ENCODE data around the gene SIRT5.

The SIRT5 gene

GRCh38 chr6:13614126-13614925, 39.9 kb downstream of the SIRT5 start:
- FAIRE-seq: no peak
- peak; percentile 52 for DNase-seq (ENCODE audit: insufficient read length, low spot score)
- TF ChIP-seq POLR2A (IDR thresholded peaks at IDR 0.05; ENCODE audit: low read depth, low read length): no peak

GRCh38 chr6:13614926-13615791, 40.8 kb downstream of the SIRT5 start, which contains the start of gene NOL7:
NOL7 (plus strand) TSS chr6:13615335; CDS start chr6:13615359, 24 bp downstream.
- peak; percentile 95 for DNase-seq (ENCODE audit: insufficient read length, low spot score)
- FAIRE-seq: peak; percentile 85
- peak; percentile 91 for TF ChIP-seq POLR2A (IDR thresholded peaks at IDR 0.05; ENCODE audit: low read depth, low read length)

GRCh38 chr6:13615792-13616120, 41.4 kb downstream of the SIRT5 start:
- no peak for TF ChIP-seq POLR2A (IDR thresholded peaks at IDR 0.05; ENCODE audit: low read depth, low read length)
- no peak for FAIRE-seq
- DNase-seq (ENCODE audit: insufficient read length, low spot score): peak; percentile 28

- FAIRE-seq (no peak), DNase-seq (ENCODE audit: insufficient read length, low spot score) (no peak)
- TF ChIP-seq POLR2A (IDR thresholded peaks at IDR 0.05; ENCODE audit: low read depth, low read length): no peak
These were observed 42.7 kb downstream of the SIRT5 start for GRCh38 chr6:13617066-13617465.

- DNase-seq (ENCODE audit: insufficient read length, low spot score) (peak; percentile 28), FAIRE-seq (peak; percentile 98)
- no peak for TF ChIP-seq POLR2A (IDR thresholded peaks at IDR 0.05; ENCODE audit: low read depth, low read length)
These were observed 50.5 kb downstream of the SIRT5 start for GRCh38 chr6:13624871-13625288.

GRCh38 chr6:13629459-13630116, 55.2 kb downstream of the SIRT5 start:
- FAIRE-seq (no peak), DNase-seq (ENCODE audit: insufficient read length, low spot score) (no peak)
- no peak for TF ChIP-seq POLR2A (IDR thresholded peaks at IDR 0.05; ENCODE audit: low read depth, low read length)

GRCh38 chr6:13630499-13630898, 56.1 kb downstream of the SIRT5 start:
- no peak for TF ChIP-seq POLR2A (IDR thresholded peaks at IDR 0.05; ENCODE audit: low read depth, low read length)
- FAIRE-seq (no peak), DNase-seq (ENCODE audit: insufficient read length, low spot score) (no peak)

GRCh38 chr6:13633343-13633742, 58.9 kb downstream of the SIRT5 start:
- no peak for TF ChIP-seq POLR2A (IDR thresholded peaks at IDR 0.05; ENCODE audit: low read depth, low read length)
- FAIRE-seq (no peak), DNase-seq (ENCODE audit: insufficient read length, low spot score) (no peak)

- no peak for TF ChIP-seq POLR2A (IDR thresholded peaks at IDR 0.05; ENCODE audit: low read depth, low read length)
- peak; percentile 71 for FAIRE-seq
- DNase-seq (ENCODE audit: insufficient read length, low spot score): no peak
These were observed 61.7 kb downstream of the SIRT5 start for GRCh38 chr6:13635948-13636658.

- no peak for FAIRE-seq
- DNase-seq (ENCODE audit: insufficient read length, low spot score): no peak
- no peak for TF ChIP-seq POLR2A (IDR thresholded peaks at IDR 0.05; ENCODE audit: low read depth, low read length)
These were observed 63.6 kb downstream of the SIRT5 start for GRCh38 chr6:13638014-13638413.

- FAIRE-seq (no peak), DNase-seq (ENCODE audit: insufficient read length, low spot score) (no peak)
- TF ChIP-seq POLR2A (IDR thresholded peaks at IDR 0.05; ENCODE audit: low read depth, low read length): no peak
These were observed 64.2 kb downstream of the SIRT5 start for GRCh38 chr6:13638626-13639025.

GRCh38 chr6:13641315-13641714, 66.9 kb downstream of the SIRT5 start:
- DNase-seq (ENCODE audit: insufficient read length, low spot score): no peak
- TF ChIP-seq POLR2A (IDR thresholded peaks at IDR 0.05; ENCODE audit: low read depth, low read length): no peak
- FAIRE-seq: no peak

GRCh38 chr6:13643125-13643524, 68.7 kb downstream of the SIRT5 start:
- TF ChIP-seq POLR2A (IDR thresholded peaks at IDR 0.05; ENCODE audit: low read depth, low read length): no peak
- FAIRE-seq: peak; percentile 20
- no peak for DNase-seq (ENCODE audit: insufficient read length, low spot score)
